Activated B cell treated with CpG ODN at 0.5 μM for 24 hours (primary cell): ENCODE data around the gene MAN2A1. TPM values are rescaled to one million over a fixed set of nuclear protein-coding genes. Genes with fewer than 3 reads are reported as not detected.

Experiments
- ATAC-seq: fragments of 200-7000 bp; cut with Tn5 transposase; one replicate; pipeline ENCODE4 v1.10.0; 2021; ENCODE audit warnings: low read depth, mild to moderate bottlenecking, moderate library complexity
- CTCF ChIA-PET: fragments of 350-600 bp; sonication (Branson Sonifier 250); formaldehyde crosslinking; loops from one replicate; lab custom pipeline; 2021; ENCODE audit warnings: antibody characterized with exemption; lab: Charles Lee
- POLR2A ChIA-PET: fragments of 350-600 bp; sonication (Branson Sonifier 250); formaldehyde crosslinking; loops from one replicate; lab custom pipeline; 2021; ENCODE audit warnings: antibody characterized with exemption; lab: Charles Lee
- DNase-seq: peaks from one replicate; pipeline ENCODE4 v3.0.0; 2022
- H3K27ac Mint-ChIP-seq: one replicate; pipeline ENCODE4 v1.8.0; 2020; ENCODE audit warnings: mixed read lengths
- H3K27me3 Mint-ChIP-seq: one replicate; pipeline ENCODE4 v1.8.0; 2021; ENCODE audit warnings: mixed read lengths
- H3K36me3 Mint-ChIP-seq: one replicate; pipeline ENCODE4 v1.8.0; 2021; ENCODE audit warnings: low read depth, mixed read lengths
- H3K4me1 Mint-ChIP-seq: one replicate; pipeline ENCODE4 v1.8.0; 2021; ENCODE audit warnings: mixed read lengths
- H3K4me3 Mint-ChIP-seq: one replicate; pipeline ENCODE4 v1.8.0; 2020; ENCODE audit warnings: mild to moderate bottlenecking, mixed read lengths
- H3K9me3 Mint-ChIP-seq: one replicate; pipeline ENCODE4 v1.8.0; 2020; ENCODE audit warnings: mixed read lengths
- intact Hi-C: fragments of 100-400 bp; cut with micrococcal nuclease; formaldehyde crosslinking; loops from one replicate; pipeline ENCODE4 v1.15.1; 2024
- total RNA-seq: library from RNA; stranded (reverse); gene quantifications from 2 replicates; pipeline ENCODE4 v1.2.3, GENCODE V29; 2022
- TF ChIP-seq, protein P1 (sequence below): fragments of 200-600 bp; IDR thresholded peaks from one replicate; pipeline ENCODE4 v1.8.0; 2022; ENCODE audit warnings: antibody characterized with exemption, mild to moderate bottlenecking

The MAN2A1 gene
- total RNA-seq, 1 donor from 2014 or later: 48.6 TPM

DNA sequence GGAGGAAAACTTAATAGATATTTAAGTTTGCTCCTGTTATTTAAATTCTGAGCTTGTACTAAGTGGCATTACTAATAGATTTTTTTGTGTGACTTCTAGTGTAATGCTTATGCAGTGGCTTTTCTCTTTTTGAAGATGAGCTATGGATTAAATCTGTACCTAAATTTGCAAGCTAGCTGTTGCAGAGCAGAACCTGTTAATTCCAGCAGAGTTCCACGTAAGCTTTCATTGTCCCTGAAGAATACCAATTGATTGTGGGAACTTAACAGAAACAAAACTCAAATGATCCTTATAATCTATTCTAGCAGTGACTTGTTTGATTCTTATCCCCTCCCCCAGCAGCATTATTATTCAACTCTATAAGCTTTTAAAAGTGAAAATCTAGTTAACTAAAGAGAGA lies 51.7 kb downstream of the MAN2A1 start:
- ATAC-seq: no peak
- no peak overlapping the region for H3K4me3 Mint-ChIP-seq
- H3K36me3 Mint-ChIP-seq: peaks cover 45% of the 10 kb centered on the region
- DNase-seq: no peak
- TF ChIP-seq, protein P1, sequence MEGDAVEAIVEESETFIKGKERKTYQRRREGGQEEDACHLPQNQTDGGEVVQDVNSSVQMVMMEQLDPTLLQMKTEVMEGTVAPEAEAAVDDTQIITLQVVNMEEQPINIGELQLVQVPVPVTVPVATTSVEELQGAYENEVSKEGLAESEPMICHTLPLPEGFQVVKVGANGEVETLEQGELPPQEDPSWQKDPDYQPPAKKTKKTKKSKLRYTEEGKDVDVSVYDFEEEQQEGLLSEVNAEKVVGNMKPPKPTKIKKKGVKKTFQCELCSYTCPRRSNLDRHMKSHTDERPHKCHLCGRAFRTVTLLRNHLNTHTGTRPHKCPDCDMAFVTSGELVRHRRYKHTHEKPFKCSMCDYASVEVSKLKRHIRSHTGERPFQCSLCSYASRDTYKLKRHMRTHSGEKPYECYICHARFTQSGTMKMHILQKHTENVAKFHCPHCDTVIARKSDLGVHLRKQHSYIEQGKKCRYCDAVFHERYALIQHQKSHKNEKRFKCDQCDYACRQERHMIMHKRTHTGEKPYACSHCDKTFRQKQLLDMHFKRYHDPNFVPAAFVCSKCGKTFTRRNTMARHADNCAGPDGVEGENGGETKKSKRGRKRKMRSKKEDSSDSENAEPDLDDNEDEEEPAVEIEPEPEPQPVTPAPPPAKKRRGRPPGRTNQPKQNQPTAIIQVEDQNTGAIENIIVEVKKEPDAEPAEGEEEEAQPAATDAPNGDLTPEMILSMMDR: no peak
- CTCF ChIA-PET: no interaction called here
- H3K9me3 Mint-ChIP-seq: no peaks in the 10 kb centered on the region
- intact Hi-C loops: loop anchor here (10.0 kb wide), 1 partner anchor 47 kb away; no protein-coding TSS in a partner anchor
- H3K27me3 Mint-ChIP-seq: no peaks in the 10 kb centered on the region
- peaks cover 30% of the 10 kb centered on the region for H3K4me1 Mint-ChIP-seq
- POLR2A ChIA-PET: no interaction called here
- no peak overlapping the region for H3K27ac Mint-ChIP-seq

DNA sequence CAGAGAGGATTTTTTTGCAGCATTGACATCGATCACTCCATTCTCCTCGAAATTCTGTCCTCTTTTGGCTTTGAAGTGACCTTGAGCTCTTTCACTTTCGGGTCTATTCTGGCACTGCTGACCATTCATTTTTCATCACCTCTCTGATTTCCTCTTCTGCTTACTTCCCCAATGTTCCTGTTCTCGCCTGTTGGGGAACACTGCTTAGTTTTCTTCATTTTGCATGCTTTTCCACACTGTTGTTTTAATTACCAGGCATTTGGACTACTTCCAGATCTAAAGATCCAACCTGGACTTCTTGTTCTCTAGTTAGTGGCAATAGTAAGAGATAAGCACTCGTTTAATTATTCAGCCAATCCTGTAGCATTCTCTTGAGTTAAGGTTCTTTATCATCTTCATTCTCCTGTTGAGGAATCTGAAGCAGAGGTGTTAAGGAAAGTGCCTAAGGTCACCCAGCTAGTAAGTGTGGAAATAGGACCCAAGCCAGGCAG lies 53.4 kb downstream of the MAN2A1 start:
- DNase-seq (no peak), ATAC-seq (no peak)
- Mint-ChIP-seq H3K36me3 (peaks cover 37% of the 10 kb centered on the region), H3K4me1 (peaks cover 28% of the 10 kb centered on the region), H3K27me3 (no peaks in the 10 kb centered on the region), H3K27ac (peak overlapping the region; percentile 15), H3K9me3 (no peaks in the 10 kb centered on the region), H3K4me3 (no peak overlapping the region)
- CTCF ChIA-PET: no interaction called here
- intact Hi-C loops: loop anchor here (10.0 kb wide), 1 partner anchor 48 kb away; no protein-coding TSS in a partner anchor
- TF ChIP-seq, protein P1: no peak
- POLR2A ChIA-PET: no interaction called here

DNA sequence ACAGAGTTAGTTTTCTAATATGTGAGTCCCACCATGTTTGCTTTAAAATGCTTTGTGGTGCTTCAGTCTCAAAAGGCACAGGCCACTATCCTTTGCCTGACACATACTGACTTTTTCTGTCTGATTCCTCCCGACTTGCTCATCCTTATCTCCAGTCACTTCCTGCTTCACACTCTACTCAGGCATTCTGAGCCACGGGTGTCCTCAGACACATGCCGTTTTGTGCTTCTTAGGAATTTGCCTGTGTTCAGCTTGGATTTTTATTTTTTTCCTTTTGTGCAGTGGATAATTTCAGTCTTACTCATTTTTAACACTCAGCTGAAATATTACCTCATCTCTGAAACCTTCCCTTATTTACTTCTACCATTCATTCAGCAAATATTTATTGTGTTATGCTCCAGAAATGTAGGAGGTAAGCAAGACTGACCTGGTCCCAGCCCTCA lies 54.1 kb downstream of the MAN2A1 start:
- DNase-seq: no peak
- Mint-ChIP-seq H3K27ac (no peak overlapping the region), H3K36me3 (peaks cover 36% of the 10 kb centered on the region), H3K4me1 (peaks cover 34% of the 10 kb centered on the region), H3K9me3 (no peaks in the 10 kb centered on the region), H3K27me3 (no peaks in the 10 kb centered on the region), H3K4me3 (no peak overlapping the region)
- intact Hi-C loops: loop anchor here (10.0 kb wide), 1 partner anchor 49 kb away; no protein-coding TSS in a partner anchor
- POLR2A ChIA-PET: no interaction called here
- ATAC-seq: no peak
- TF ChIP-seq, protein P1: no peak
- CTCF ChIA-PET: no interaction called here

DNA sequence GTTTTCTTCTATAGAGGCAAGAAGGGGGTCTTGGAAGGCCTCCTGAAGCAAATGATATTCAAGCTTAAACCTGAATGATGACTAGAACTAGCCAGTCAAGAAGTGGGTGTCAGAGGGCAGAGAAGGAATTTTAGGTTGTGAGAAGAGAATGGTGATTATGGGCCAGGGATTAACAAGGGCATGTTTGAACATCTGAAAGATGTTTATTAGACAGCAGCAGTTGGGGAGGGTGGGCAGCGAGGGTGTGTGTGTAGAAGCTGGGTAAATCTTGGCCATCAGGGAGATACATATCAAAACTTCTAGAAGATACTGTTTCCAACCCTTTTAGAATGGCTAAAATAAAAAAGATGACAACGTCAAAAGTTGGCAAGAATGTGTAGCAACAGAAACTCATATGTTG lies 54.5 kb downstream of the MAN2A1 start:
- H3K4me3 Mint-ChIP-seq: no peak overlapping the region
- H3K36me3 Mint-ChIP-seq: peaks cover 36% of the 10 kb centered on the region
- no peak for ATAC-seq
- POLR2A ChIA-PET: no interaction called here
- intact Hi-C loops: loop anchor here (10.0 kb wide), 1 partner anchor 49 kb away; no protein-coding TSS in a partner anchor
- H3K9me3 Mint-ChIP-seq: no peaks in the 10 kb centered on the region
- no peak overlapping the region for H3K27ac Mint-ChIP-seq
- TF ChIP-seq, protein P1: no peak
- no peaks in the 10 kb centered on the region for H3K27me3 Mint-ChIP-seq
- H3K4me1 Mint-ChIP-seq: peaks cover 30% of the 10 kb centered on the region
- DNase-seq: no peak
- CTCF ChIA-PET: no interaction called here

DNA sequence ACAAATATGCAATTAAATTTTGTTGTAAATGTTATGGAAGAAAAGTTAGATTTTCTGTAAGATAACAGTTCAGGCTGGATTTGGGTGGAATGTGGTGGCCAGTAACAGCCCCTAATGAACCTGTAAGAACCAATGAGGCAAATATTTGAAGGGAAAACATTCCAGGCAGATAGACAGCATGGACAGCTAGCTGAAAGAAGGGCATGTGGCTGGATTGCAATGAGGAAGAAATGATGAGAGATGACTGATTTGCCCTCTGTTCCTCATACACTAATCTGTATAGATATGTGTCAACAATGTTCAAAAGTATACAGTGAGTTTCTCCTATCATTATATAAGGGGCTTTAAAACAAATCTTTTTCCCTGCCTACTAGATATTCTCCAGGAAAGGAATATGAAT lies 58.8 kb downstream of the MAN2A1 start:
- peaks cover 2% of the 10 kb centered on the region for H3K9me3 Mint-ChIP-seq
- H3K36me3 Mint-ChIP-seq: peaks cover 27% of the 10 kb centered on the region
- DNase-seq (no peak), ATAC-seq (no peak)
- no peak overlapping the region for H3K27ac Mint-ChIP-seq
- H3K27me3 Mint-ChIP-seq: no peaks in the 10 kb centered on the region
- CTCF ChIA-PET: no interaction called here
- POLR2A ChIA-PET: no interaction called here
- peaks cover 26% of the 10 kb centered on the region for H3K4me1 Mint-ChIP-seq
- TF ChIP-seq, protein P1: no peak
- H3K4me3 Mint-ChIP-seq: no peak overlapping the region
- intact Hi-C loops: loop anchor here (10.0 kb wide), 1 partner anchor 54 kb away; no protein-coding TSS in a partner anchor
